NT2/D1 (cell line): ENCODE data around the gene TTC31.

ENCODE experiments used
- SUZ12 ChIP-seq: IDR thresholded peaks from 2 replicates; pipeline ENCODE4 v1.6.1; 2011; ENCODE audit not compliant: insufficient read length, insufficient read depth; ENCODE audit errors: extremely low read depth
- YY1 ChIP-seq: IDR thresholded peaks from 2 replicates; pipeline ENCODE4 v1.6.1; 2011; ENCODE audit not compliant: insufficient read length, insufficient read depth

GRCh38 chr2:74457129-74457548, 25.7 kb upstream of the TTC31 start:
- no peak for TF ChIP-seq SUZ12
- no peak for TF ChIP-seq YY1
